NCI-H1694 (cell line): ENCODE data around the gene ZNF738.

ENCODE experiments used
- DNase-seq: peaks from one replicate; lab custom pipeline; 2025; lab: John Stamatoyannopoulos, UW

Gene ZNF738

DNA sequence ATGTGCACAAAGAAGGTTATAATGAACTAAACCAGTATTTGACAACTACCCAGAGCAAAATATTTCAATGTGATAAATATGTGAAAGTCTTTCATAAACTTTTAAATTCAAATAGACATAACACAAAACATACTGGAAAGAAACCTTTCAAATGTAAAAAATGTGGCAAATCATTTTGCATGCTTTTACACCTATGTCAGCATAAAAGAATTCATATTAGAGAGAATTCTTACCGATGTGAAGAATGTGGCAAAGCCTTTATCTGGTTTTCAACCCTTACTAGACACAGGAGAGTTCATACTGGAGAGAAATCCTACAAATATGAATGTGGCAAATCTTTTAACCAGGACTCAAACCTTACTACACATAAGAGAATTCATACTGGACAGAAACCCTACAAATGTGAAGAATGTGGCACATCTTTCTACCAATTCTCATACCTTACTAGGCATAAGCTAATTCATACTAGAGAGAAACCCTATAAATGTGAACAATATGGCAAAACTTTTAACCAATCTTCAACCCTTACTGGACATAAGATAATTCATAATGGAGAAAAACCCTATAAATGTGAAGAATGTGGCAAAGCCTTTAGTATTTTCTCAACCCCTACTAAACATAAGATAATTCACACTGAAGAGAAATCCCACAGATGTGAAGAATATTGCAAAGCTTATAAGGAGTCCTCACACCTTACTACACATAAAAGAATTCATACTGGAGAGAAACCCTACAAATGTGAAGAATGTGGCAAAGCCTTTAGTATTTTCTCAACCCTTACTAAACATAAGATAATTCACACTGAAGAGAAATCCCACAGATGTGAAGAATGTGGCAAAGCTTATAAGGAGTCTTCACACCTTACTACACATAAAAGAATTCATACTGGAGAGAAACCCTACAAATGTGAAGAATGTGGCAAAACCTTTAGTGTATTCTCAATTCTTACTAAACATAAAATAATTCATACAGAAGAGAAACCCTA is 64.5 kb downstream of the ZNF738 start:
- no peak for DNase-seq
